ENCODE measurements around the gene MROH9.
A peak's percentile ranks its signal among the peaks of the same experiment; 100 is the strongest.

The MROH9 gene

DNA sequence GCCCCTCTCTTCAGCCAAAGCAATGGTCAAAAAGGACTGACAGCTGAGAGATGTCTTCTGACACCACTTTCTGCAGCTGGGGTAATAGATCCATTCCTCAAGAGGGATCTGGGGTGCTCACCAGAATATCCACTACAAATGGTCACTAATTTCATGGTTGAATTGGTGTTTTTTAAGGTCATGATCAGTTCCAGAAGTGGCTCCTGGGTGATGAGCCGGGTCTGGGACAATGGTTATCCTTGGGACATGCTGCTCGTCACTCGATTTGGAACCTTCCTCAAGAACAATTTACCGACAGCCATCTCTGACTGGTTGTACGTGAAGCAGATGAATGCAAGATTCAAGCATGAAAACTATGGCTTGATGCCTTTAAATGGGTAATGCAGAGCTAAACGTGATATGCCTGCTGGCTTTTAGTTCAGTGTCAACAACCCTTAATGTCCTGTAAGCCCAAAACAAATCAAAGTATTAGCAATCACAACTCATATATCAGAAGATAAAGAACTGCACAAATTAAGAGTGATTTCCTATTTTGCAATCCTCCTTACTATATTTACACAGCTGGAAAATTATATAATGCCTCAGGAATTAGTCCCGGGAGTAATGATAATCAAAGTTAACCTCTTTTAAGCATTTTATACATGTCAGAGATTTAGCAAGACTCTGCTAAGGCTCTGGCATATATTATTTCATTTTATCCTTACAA, 175.4 kb downstream of the MROH9 start:
- TF ChIP-seq, protein P1, sequence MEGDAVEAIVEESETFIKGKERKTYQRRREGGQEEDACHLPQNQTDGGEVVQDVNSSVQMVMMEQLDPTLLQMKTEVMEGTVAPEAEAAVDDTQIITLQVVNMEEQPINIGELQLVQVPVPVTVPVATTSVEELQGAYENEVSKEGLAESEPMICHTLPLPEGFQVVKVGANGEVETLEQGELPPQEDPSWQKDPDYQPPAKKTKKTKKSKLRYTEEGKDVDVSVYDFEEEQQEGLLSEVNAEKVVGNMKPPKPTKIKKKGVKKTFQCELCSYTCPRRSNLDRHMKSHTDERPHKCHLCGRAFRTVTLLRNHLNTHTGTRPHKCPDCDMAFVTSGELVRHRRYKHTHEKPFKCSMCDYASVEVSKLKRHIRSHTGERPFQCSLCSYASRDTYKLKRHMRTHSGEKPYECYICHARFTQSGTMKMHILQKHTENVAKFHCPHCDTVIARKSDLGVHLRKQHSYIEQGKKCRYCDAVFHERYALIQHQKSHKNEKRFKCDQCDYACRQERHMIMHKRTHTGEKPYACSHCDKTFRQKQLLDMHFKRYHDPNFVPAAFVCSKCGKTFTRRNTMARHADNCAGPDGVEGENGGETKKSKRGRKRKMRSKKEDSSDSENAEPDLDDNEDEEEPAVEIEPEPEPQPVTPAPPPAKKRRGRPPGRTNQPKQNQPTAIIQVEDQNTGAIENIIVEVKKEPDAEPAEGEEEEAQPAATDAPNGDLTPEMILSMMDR (conservative IDR thresholded peaks at IDR 0.05; ENCODE audit: low read depth, low read length): no peak
- DNase-seq (ENCODE audit: low read depth): peak; percentile 53
- no peak overlapping the region for H3K4me3 ChIP-seq (ENCODE audit: low read depth, low read length)

DNA sequence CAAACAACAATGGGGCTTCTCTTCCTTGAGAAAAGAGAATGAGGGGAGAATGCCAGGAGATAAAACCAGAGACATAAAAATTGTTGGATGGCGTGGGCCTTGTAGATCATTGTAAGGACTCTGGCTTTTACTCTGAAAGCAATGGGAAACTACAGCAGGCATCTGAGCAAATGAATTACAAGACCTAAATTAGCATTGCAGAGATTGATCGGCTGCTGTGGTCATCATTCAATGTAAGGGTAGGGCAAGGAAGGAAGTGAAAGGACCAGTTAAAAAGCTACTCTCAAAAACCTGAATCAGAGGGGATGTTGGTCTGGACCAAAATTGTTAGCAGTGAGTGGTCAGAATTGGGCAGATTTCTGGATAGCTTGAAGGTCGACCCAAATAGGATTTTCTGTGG, 176.8 kb downstream of the MROH9 start:
- TF ChIP-seq, protein P1 (conservative IDR thresholded peaks at IDR 0.05; ENCODE audit: low read depth, low read length): no peak
- no peak overlapping the region for H3K4me3 ChIP-seq (ENCODE audit: low read depth, low read length)
- no peak for DNase-seq (ENCODE audit: low read depth)

DNA sequence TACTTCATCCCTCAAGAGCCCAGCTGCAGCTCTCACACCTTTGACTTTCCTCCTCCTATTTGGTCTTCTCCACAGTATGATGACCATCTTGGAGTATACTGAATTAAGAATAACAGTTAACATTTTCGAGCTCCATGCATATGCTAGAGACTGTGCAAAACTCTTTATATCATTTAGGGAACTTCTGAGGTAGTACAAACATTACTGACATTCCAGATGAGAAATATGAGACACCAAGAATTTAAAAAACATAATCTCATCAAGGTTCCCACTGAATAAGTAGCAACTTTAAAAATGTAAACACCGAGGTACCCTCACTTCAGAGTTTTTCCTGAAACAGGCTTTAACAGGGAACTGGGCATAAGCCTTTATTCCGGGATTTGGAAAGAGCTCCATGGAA, 178.0 kb downstream of the MROH9 start:
- TF ChIP-seq, protein P1 (conservative IDR thresholded peaks at IDR 0.05; ENCODE audit: low read depth, low read length): no peak
- DNase-seq (ENCODE audit: low read depth): peak; percentile 54
- H3K4me3 ChIP-seq (ENCODE audit: low read depth, low read length): no peak overlapping the region
